ENCODE measurements around the gene KCNJ5. TPM values are rescaled to one million over a fixed set of nuclear protein-coding genes. Genes with fewer than 3 reads are reported as not detected.

Gene KCNJ5
- total and polyA plus RNA-seq, 10 of the 15 experiments (the other 5 are each of a cell fraction or from before 2014, with no cell fraction given): 0.03 TPM; not detected in 8

GRCh38 chr11:128884054-128884453 is 7.1 kb upstream of the KCNJ5 start (continued):
- TF ChIP-seq, protein P1, sequence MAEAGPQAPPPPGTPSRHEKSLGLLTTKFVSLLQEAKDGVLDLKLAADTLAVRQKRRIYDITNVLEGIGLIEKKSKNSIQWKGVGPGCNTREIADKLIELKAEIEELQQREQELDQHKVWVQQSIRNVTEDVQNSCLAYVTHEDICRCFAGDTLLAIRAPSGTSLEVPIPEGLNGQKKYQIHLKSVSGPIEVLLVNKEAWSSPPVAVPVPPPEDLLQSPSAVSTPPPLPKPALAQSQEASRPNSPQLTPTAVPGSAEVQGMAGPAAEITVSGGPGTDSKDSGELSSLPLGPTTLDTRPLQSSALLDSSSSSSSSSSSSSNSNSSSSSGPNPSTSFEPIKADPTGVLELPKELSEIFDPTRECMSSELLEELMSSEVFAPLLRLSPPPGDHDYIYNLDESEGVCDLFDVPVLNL (IDR thresholded peaks at IDR 0.05; ENCODE audit: low read depth, low read length): no peak
- TF ChIP-seq RB1 (IDR thresholded peaks at IDR 0.05; ENCODE audit: borderline replicate concordance) (no peak), MTA2 (IDR thresholded peaks at IDR 0.05; ENCODE audit: low read depth) (no peak), ZBED1 (IDR thresholded peaks at IDR 0.05; ENCODE audit: borderline replicate concordance) (no peak), NR2C2 (IDR thresholded peaks at IDR 0.05; ENCODE audit: borderline replicate concordance, control insufficient read depth, insufficient read length, low read depth) (no peak), ETV6 (conservative IDR thresholded peaks at IDR 0.05 in 1 of 2, IDR thresholded peaks at IDR 0.05 in 1 of 2; ENCODE audit: borderline replicate concordance in 1 of 2, low read depth in 1 of 2) (no peak), RAD21 (IDR thresholded peaks at IDR 0.05; ENCODE audit: insufficient read depth, low read depth, low read length) (no peak), CTCF (IDR thresholded peaks at IDR 0.05 in 2 of 3, conservative IDR thresholded peaks at IDR 0.05 in 1 of 3; ENCODE audit: control insufficient read depth in 2 of 3, extremely low read depth in 1 of 3, insufficient read depth in 1 of 3, low read depth in 3 of 3, low read length in 3 of 3) (no peak), LARP7 (IDR thresholded peaks at IDR 0.05) (no peak), MEF2B (IDR thresholded peaks at IDR 0.05; ENCODE audit: partially characterized antibody, poor library complexity, severe bottlenecking) (no peak)
- TF ChIP-seq, protein P2, sequence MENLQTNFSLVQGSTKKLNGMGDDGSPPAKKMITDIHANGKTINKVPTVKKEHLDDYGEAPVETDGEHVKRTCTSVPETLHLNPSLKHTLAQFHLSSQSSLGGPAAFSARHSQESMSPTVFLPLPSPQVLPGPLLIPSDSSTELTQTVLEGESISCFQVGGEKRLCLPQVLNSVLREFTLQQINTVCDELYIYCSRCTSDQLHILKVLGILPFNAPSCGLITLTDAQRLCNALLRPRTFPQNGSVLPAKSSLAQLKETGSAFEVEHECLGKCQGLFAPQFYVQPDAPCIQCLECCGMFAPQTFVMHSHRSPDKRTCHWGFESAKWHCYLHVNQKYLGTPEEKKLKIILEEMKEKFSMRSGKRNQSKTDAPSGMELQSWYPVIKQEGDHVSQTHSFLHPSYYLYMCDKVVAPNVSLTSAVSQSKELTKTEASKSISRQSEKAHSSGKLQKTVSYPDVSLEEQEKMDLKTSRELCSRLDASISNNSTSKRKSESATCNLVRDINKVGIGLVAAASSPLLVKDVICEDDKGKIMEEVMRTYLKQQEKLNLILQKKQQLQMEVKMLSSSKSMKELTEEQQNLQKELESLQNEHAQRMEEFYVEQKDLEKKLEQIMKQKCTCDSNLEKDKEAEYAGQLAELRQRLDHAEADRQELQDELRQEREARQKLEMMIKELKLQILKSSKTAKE (IDR thresholded peaks at IDR 0.05; ENCODE audit: low read depth, poor library complexity, severe bottlenecking): no peak
